ENCODE data around the gene CCK. TPM values are rescaled to one million over a fixed set of nuclear protein-coding genes. Genes with fewer than 3 reads are reported as not detected.

CCK gene
- polyA plus RNA-seq, 3 donors = not detected

- Histone ChIP-seq H3K4me2 (replicated peaks; ENCODE audit: extremely low read depth, low read length, poor library complexity, severe bottlenecking) (no peak overlapping the region), H3K27me3 (ENCODE audit: control insufficient read depth in 2 of 2, insufficient read depth in 2 of 2, low read length in 2 of 2) (no peaks in the 10 kb centered on the region), H3K27ac (ENCODE audit: low read depth in 1 of 2, low read length in 2 of 2) (no peak overlapping the region), H3K4me1 (ENCODE audit: control insufficient read depth in 1 of 2, insufficient read depth in 2 of 2, low read length in 2 of 2) (no peaks in the 10 kb centered on the region), H3K79me2 (ENCODE audit: insufficient read depth, low read length) (no peaks in the 10 kb centered on the region), H3K9me3 (replicated peaks in 1 of 2; ENCODE audit: control insufficient read depth in 1 of 2, insufficient read depth in 1 of 2, low read length in 2 of 2) (no peaks in the 10 kb centered on the region), H3K9ac (ENCODE audit: insufficient read depth, low read length, poor library complexity, severe bottlenecking) (no peak overlapping the region), H2AFZ (ENCODE audit: insufficient read depth, low read depth, low read length, poor library complexity, severe bottlenecking) (no peak overlapping the region), H3K4me3 (replicated peaks in 1 of 3; ENCODE audit: low read depth in 2 of 3, low read length in 3 of 3) (no peak overlapping the region), H4K20me1 (ENCODE audit: insufficient read depth, low read length) (no peaks in the 10 kb centered on the region), H3K36me3 (replicated peaks in 1 of 2; ENCODE audit: control insufficient read depth in 1 of 2, insufficient read depth in 2 of 2, low read length in 2 of 2) (peaks cover 2 to 8% of the 10 kb centered on the region in 2 donors)
- Mint-ChIP-seq H3K27me3 (ENCODE audit: low read depth in 3 of 3) (peaks cover 4 to 7% (median 6%) of the 10 kb centered on the region in 3 donors), H3K36me3 (peaks cover 5 to 10% of the 10 kb centered on the region in 2 donors), H3K4me3 (no peak overlapping the region), H3K9me3 (no peaks in the 10 kb centered on the region), H3K4me1 (no peaks in the 10 kb centered on the region), H3K27ac (peak overlapping the region in 1 of 7 donors; percentile 13)
- 79% methylated on average over 5 of the region's 14 CpGs for WGBS (ENCODE audit: insufficient coverage)
- DNase-seq = no peak
- peak; percentile 25 for TF ChIP-seq CTCF (IDR thresholded peaks at IDR 0.05)
- intact Hi-C loops (cut with micrococcal nuclease) = loop anchor here in 1 of 2 donors (10.0 kb wide), 1 partner anchor 215 kb away; no protein-coding TSS in a partner anchor
These were observed 35.9 kb downstream of the CCK start for GRCh38 chr3:42229942-42230688.

GRCh38 chr3:42229266-42229941, 36.6 kb downstream of the CCK start:
- H3K27ac Mint-ChIP-seq = peak overlapping the region in 2 of 7 donors; percentile 10 to 17
- Histone ChIP-seq H3K4me1 (ENCODE audit: control insufficient read depth in 1 of 2, insufficient read depth in 2 of 2, low read length in 2 of 2) (no peaks in the 10 kb centered on the region), H3K9me3 (replicated peaks in 1 of 2; ENCODE audit: control insufficient read depth in 1 of 2, insufficient read depth in 1 of 2, low read length in 2 of 2) (no peaks in the 10 kb centered on the region), H3K4me2 (replicated peaks; ENCODE audit: extremely low read depth, low read length, poor library complexity, severe bottlenecking) (no peak overlapping the region), H3K9ac (ENCODE audit: insufficient read depth, low read length, poor library complexity, severe bottlenecking) (no peak overlapping the region), H3K36me3 (replicated peaks in 1 of 2; ENCODE audit: control insufficient read depth in 1 of 2, insufficient read depth in 2 of 2, low read length in 2 of 2) (peaks cover 4 to 15% of the 10 kb centered on the region in 2 donors), H3K79me2 (ENCODE audit: insufficient read depth, low read length) (no peaks in the 10 kb centered on the region), H3K27me3 (ENCODE audit: control insufficient read depth in 2 of 2, insufficient read depth in 2 of 2, low read length in 2 of 2) (no peaks in the 10 kb centered on the region), H3K4me3 (replicated peaks in 1 of 3; ENCODE audit: low read depth in 2 of 3, low read length in 3 of 3) (no peak overlapping the region), H4K20me1 (ENCODE audit: insufficient read depth, low read length) (no peaks in the 10 kb centered on the region), H2AFZ (ENCODE audit: insufficient read depth, low read depth, low read length, poor library complexity, severe bottlenecking) (no peak overlapping the region), H3K27ac (ENCODE audit: low read depth in 1 of 2, low read length in 2 of 2) (no peak overlapping the region)
- no peaks in the 10 kb centered on the region for H3K9me3 Mint-ChIP-seq
- H3K36me3 Mint-ChIP-seq = peaks cover 9 to 17% of the 10 kb centered on the region in 2 donors
- no peak overlapping the region for H3K4me3 Mint-ChIP-seq
- intact Hi-C loops (cut with micrococcal nuclease) = loop anchor here in 1 of 2 donors (10.0 kb wide), 1 partner anchor 215 kb away; no protein-coding TSS in a partner anchor
- H3K27me3 Mint-ChIP-seq (ENCODE audit: low read depth in 3 of 3) = peaks cover 2 to 5% (median 3%) of the 10 kb centered on the region in 3 donors
- 100% methylated on average over 1 of the region's 5 CpGs for WGBS (ENCODE audit: insufficient coverage)
- TF ChIP-seq CTCF (IDR thresholded peaks at IDR 0.05) = no peak
- H3K4me1 Mint-ChIP-seq = no peaks in the 10 kb centered on the region
- no peak for DNase-seq
